ENCODE results near the gene TRMT112.
A peak's percentile ranks its signal among the peaks of the same experiment; 100 is the strongest.

Gene TRMT112

GRCh38 chr11:64317325-64317960 is at the start of gene TRMT112:
Gene TRMT112, minus strand, starts transcription at chr11:64317559. Its CDS starts 33 bp downstream, at chr11:64317526.
- H3K4me3 ChIP-seq (ENCODE audit: low read length) = peak within 1 kb of the TSS; percentile 94
- DNase-seq (ENCODE audit: low read depth) = peak; percentile 98
- TF ChIP-seq CTCF (conservative IDR thresholded peaks at IDR 0.05; ENCODE audit: low read depth, low read length) = no peak

GRCh38 chr11:64366751-64367150 is 49.4 kb upstream of the TRMT112 start:
- H3K4me3 ChIP-seq (ENCODE audit: low read length) = no peak overlapping the region
- no peak for TF ChIP-seq CTCF (conservative IDR thresholded peaks at IDR 0.05; ENCODE audit: low read depth, low read length)

GRCh38 chr11:64364911-64365310 is 47.6 kb upstream of the TRMT112 start:
- no peak overlapping the region for H3K4me3 ChIP-seq (ENCODE audit: low read length)
- TF ChIP-seq CTCF (conservative IDR thresholded peaks at IDR 0.05; ENCODE audit: low read depth, low read length) = no peak
- no peak for DNase-seq (ENCODE audit: low read depth)

More at GRCh38 chr11:64366751-64367150, 49.4 kb upstream of the TRMT112 start:
- DNase-seq (ENCODE audit: low read depth) = no peak

- TF ChIP-seq CTCF (conservative IDR thresholded peaks at IDR 0.05; ENCODE audit: low read depth, low read length) = no peak
- no peak overlapping the region for H3K4me3 ChIP-seq (ENCODE audit: low read length)
- no peak for DNase-seq (ENCODE audit: low read depth)
Measured at GRCh38 chr11:64364435-64364834, 47.1 kb upstream of the TRMT112 start.

- no peak for TF ChIP-seq CTCF (conservative IDR thresholded peaks at IDR 0.05; ENCODE audit: low read depth, low read length)
- H3K4me3 ChIP-seq (ENCODE audit: low read length) = no peak overlapping the region
- no peak for DNase-seq (ENCODE audit: low read depth)
Measured at GRCh38 chr11:64362339-64362738, 45.0 kb upstream of the TRMT112 start.

GRCh38 chr11:64361659-64362058 is 44.3 kb upstream of the TRMT112 start:
- TF ChIP-seq CTCF (conservative IDR thresholded peaks at IDR 0.05; ENCODE audit: low read depth, low read length) = no peak
- H3K4me3 ChIP-seq (ENCODE audit: low read length) = no peak overlapping the region
- no peak for DNase-seq (ENCODE audit: low read depth)

- TF ChIP-seq CTCF (conservative IDR thresholded peaks at IDR 0.05; ENCODE audit: low read depth, low read length) = no peak
- peak overlapping the region; percentile 73 for H3K4me3 ChIP-seq (ENCODE audit: low read length)
- DNase-seq (ENCODE audit: low read depth) = no peak
Measured at GRCh38 chr11:64360448-64360921, 43.1 kb upstream of the TRMT112 start.
